OCI-LY1 (cell line): ENCODE data around the gene FOXF2.

Source experiments
- EZH2 ChIP-seq: fragments of 200-600 bp; sonication (generic), shearing (Covaris generic); IDR thresholded peaks from 2 replicates; pipeline ENCODE4 v1.8.0; 2017; ENCODE audit warnings: borderline replicate concordance, mixed run types, mild to moderate bottlenecking, antibody characterized with exemption, low read length, moderate library complexity, mixed read lengths
- TF ChIP-seq, protein P1 (sequence below): fragments of 200-600 bp; sonication (generic), shearing (Covaris generic); IDR thresholded peaks from 2 replicates; pipeline ENCODE4 v1.5.1; 2017; ENCODE audit warnings: mild to moderate bottlenecking, antibody characterized with exemption, low read length, moderate library complexity, mixed read lengths

GRCh38 chr6:1372690-1373089 is 16.7 kb upstream of the FOXF2 start:
- TF ChIP-seq, protein P1, sequence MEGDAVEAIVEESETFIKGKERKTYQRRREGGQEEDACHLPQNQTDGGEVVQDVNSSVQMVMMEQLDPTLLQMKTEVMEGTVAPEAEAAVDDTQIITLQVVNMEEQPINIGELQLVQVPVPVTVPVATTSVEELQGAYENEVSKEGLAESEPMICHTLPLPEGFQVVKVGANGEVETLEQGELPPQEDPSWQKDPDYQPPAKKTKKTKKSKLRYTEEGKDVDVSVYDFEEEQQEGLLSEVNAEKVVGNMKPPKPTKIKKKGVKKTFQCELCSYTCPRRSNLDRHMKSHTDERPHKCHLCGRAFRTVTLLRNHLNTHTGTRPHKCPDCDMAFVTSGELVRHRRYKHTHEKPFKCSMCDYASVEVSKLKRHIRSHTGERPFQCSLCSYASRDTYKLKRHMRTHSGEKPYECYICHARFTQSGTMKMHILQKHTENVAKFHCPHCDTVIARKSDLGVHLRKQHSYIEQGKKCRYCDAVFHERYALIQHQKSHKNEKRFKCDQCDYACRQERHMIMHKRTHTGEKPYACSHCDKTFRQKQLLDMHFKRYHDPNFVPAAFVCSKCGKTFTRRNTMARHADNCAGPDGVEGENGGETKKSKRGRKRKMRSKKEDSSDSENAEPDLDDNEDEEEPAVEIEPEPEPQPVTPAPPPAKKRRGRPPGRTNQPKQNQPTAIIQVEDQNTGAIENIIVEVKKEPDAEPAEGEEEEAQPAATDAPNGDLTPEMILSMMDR: no peak
- TF ChIP-seq EZH2: no peak
